HT1080 (cell line): ENCODE measurements around the gene KDSR. TPM values are rescaled to one million over a fixed set of nuclear protein-coding genes. Genes with fewer than 3 reads are reported as not detected.

Source experiments
- DNase-seq: peaks from one replicate; pipeline ENCODE4 v3.0.0-alpha.2; 2015; ENCODE audit warnings: low read depth
- polyA plus RNA-seq, 2 experiments: library from polyadenylated mRNA; depleted of rRNA; stranded (reverse); fragments of >200 nt; gene quantifications; 2 replicates each; pipeline ENCODE4 v1.2.3, GENCODE V29; 2015
- total RNA-seq: library from RNA; depleted of rRNA; stranded (reverse); fragments of >200 nt; shearing (Covaris generic); gene quantifications from 2 replicates; pipeline ENCODE4 v1.2.3, GENCODE V29; 2014; rRNA removed

The KDSR gene, protein sequence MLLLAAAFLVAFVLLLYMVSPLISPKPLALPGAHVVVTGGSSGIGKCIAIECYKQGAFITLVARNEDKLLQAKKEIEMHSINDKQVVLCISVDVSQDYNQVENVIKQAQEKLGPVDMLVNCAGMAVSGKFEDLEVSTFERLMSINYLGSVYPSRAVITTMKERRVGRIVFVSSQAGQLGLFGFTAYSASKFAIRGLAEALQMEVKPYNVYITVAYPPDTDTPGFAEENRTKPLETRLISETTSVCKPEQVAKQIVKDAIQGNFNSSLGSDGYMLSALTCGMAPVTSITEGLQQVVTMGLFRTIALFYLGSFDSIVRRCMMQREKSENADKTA
- total RNA-seq: 54.7 and 80.6 TPM in 2 replicates
- 88.2 and 105 TPM in 2 replicates for polyA plus RNA-seq (2015; cell fraction: cytosol; rRNA removed)
- polyA plus RNA-seq (2015; cell fraction: nucleus; rRNA removed): 60.3 and 62.6 TPM in 2 replicates

DNA sequence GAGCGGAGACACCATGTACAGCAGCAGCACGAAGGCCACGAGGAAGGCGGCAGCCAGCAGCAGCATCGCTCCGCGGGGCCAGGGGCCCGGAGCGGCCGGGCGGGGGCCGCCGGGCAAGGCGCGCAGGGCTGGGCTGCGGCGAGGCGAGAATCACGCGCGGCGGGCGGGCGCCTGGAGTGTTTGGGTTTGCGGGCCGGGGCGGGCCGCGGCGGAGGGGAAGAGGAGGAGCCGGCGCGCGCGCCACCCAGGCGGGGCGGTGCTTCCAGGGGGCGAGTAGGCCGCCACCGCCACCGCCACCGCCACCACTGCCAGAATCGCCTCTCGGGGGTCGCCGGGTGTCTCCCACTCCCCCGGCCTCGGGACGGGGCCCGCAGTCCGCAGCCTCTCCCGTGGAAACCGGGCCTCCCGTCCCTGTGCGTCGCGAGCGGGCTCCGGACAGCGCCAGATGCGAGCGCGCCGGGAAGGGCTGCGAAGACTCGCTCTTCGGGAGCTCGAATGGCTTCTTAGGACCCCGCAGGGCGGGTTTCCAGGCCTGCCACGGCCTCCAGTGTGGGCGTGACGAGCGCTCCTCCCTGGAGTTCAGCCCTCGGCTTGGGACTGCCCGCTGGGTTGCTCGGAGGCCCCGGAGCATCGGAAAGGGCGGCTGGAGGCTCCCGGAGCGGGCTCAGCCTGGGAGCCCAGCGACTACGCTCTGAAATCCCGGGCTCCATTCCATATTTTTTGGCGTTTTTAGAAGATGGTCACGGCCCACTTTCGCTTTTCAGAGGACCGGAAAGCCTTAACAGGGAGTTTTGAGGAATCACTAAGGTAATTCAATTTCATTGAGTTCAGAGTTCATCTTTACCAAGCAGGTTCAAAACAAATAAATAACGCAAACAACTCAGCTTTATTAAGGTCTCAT, at the start of gene KDSR:
Gene KDSR (minus strand): TSS at position 154 of the 901 bp plus-strand sequence. CDS start 88 bp downstream, at position 66.
- peak; percentile 98 for DNase-seq

DNA sequence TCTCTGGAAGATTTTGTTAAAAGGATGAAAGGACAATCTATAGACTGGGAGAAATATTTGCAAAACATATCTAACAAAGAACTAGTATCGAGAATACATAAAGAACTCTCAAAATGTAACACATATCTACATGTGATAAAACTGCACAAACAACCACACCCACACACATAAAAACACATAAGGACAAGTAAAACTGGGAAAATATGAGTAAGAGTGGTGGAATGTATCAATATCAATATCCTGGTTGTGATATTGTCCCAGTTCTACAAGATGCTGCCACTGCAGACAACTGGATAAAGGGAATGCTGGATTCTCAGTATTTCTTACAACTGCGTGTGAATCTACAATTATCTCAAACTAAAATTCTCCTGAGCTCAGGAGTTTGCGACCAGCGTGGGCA, 45.9 kb upstream of the KDSR start:
- DNase-seq: no peak

DNA sequence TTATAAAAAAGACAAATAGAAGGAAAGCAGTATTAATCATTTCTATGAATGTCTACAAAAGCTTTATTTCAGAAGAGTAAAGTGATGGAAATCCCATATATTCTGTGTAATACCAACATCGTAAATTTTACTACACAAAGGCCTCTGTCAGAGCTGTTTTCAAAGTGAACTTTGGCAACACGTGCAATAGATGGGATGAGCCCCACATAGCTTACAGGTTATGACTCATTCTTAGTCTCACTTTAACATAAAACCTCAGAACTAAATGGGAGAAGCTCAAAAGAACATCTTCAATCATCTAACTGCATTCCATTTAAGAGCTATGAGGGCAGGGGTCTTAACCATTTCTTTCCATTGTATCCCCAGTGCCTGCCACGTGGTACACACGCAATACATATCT, 43.8 kb upstream of the KDSR start:
- DNase-seq: peak; percentile 87

DNA sequence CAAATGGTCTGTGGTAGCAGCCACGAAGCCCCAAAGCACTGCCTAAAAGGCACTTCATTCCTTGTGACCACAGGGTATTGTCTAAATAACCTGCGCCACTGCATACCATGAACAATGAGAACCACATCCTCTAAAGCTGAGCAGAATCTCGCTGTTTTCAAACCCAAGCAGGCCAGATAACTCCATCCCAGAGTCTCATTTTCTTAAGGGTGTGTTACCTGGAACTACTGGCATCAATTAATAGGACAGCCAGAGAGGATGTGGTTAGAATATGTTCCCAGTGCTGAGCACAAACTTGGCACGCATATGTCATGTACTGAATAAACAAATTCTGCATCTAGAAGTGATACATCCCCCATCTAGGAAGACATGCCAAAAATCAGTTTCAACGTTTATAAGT, 42.3 kb upstream of the KDSR start:
- peak; percentile 73 for DNase-seq

DNA sequence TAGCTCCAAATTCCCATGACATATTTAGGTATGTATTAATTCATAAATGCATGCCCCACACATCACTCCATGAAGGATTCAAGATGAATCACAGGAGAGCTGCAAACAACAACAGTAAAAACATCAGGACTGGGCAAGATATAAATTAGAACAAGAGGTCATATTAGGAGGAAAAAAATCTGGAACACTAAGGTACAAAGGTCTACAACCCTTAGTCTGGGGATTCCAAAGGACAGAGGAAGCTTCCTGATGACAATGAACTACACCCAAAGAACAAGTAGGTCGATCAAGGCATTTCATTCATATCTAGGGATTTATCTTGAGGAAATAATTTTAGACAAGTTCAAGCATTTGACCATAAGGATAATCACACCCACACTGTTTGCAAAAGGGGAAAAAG, 40.7 kb upstream of the KDSR start:
- no peak for DNase-seq

DNA sequence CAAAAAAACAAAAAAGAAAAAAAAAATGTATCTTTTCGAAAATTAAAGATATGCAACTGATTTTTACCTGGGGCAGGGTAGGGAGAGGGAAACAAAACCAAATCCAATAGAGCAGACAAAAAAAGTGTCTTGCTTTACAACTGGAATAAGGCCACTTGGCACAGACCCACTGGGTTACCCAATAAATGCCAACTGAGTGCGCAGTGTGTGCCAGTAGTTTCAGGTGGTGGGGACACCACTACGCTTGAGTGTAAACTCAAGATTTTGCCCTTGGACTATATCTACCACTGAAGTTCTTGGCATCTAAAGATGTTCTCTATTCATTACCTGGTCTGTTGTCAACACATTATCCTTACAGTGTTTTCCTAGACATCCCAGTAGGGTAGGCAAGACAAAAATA, 39.0 kb upstream of the KDSR start:
- no peak for DNase-seq

DNA sequence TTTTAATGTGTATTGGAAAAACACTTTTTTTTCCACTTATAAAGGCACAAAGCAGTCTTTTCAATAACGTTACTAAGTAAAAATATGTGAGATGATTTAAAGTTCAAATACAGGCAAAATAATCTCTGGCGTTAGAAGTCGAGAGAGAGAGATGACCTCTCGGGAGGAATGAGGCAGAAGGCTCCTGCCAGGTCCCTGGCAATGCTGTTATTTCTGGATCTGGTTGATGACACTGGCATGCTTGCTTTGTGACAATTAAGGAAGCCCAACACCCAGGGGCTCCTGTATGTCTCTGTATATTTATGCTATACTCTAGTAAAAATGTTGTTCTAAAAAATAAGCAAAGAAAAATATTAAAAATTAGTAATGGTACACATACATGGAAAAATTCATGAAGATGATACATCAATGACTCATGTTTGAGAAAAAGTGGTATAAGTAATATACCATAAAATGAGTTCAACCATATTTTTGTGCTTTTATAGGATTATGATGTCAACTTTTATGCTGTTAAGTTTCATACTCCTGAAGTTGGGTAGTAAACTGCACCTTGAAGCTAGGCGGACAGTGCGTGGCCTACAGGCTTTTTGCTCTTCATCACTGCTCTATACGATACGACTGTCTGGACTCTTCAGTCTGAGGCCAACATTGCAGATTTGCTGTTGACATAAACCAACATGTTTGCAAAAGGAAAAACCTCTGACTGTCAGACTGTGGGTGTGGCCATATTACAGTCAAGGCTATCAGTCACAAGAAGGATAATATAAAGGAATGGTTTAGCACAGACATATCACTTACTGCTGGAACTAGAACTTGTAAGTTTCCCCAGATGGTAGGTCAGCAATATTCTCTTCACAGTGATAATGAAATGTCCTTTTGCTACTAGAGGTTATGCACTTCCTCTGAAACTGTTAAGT, 35.5 kb upstream of the KDSR start:
- DNase-seq: no peak

DNA sequence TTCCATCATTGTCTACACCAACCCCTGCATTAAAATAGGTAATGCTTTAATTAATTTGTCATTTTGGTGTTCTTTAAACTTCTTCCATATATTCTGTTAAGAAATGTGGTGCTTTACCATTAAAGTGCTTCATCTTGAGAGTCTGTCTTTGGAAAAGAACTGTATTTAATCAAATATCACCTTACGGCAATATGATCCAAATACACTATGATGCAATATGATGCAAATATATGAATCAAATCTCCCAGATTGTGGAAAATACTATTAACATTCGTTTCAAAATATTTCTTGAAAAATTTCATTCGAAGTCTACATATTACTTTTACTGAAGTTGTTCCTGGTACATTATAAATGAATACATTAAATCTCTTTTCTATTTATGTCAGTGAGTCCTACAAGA, 32.3 kb upstream of the KDSR start:
- DNase-seq: no peak

DNA sequence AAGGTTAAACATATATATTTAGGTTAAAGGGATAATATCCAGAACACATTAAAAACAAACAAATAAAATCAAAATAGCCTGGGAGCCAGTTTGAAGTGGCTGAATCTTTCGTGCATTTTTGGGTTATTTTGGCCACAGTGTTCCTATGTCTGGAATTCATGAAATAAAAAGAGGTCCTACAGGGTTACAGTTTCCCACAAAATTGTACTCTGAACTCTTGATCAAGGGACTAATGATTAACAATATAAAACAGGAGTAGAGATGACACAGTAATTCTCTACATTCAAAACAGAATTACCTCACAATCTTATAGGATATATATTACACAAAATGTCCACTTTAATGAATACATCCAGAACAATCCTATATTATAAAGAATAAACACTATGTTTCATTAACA, 30.3 kb upstream of the KDSR start:
- DNase-seq: no peak

DNA sequence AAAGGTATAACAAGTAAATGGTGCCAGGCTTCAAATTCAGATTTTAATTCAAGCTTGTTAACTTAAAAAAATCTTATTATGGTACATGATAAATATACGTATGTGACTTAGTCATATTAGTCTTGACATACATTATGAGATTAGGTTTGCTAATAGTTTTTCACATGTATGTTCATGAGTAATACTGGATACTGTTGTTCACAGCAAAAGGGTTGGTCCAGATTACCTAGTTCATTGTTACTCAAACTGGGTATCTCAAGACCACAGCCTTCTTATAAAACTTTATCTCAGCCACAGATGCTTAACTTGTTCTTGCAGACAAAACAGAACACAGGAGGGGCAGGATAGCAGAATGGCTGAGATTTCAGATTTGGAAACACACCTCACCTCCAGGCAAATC, 28.5 kb upstream of the KDSR start:
- DNase-seq: no peak

DNA sequence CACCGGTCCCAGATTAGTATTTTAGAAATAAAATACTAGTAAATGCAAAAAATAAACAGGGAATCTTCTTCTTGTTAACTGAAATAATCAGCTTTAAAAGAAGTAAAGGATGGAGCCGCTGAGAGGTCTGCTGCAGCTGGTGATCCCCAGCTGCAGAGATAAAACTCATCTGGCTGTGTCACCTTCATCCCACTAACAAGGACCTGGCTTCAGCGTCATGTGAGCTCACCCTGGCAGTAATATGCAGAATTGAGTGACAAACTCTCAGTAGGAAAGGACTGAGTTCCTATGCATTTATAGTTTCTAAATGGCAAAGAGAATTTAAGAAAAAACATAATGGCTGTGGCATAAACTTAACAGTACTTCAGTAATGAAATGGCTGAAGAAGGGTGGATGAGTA, 27.9 kb upstream of the KDSR start:
- no peak for DNase-seq

DNA sequence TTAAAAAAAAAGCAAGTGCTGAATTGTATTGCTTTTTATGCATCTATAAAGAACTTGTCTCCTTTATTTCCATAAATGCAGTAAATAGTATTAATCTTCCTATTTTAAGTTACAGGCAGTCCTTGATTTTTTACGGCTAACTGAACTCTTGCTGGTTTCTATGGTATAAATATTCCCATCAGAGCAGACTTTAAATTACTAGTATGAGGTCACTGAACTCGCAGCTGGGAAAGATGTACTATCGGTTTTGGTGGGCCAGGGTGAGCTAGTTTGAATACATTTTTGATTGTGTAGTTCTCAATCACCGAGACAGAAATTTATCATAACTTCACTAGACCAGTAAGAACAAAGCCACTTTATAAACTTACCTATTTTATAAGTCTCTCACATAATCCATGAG, 20.9 kb upstream of the KDSR start:
- DNase-seq: no peak

DNA sequence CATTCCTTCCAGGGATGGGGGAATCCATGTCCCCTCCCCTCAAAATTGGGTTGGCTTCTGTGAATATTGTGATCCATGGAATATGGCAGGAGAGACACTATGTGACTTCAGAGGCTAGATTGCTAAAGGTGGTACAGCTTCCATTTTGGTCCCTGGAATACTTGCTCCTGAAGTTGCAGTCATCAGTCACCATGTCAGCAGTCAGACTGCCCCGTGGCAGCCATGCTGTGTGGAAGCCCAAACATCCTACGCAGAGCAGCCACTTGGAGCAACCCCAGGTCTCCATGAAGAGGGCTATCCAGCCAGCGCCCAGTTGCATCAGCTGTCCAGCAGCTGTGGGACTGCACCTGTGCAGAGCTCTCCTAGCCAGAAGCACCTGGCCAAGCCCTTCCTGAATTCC, 15.8 kb upstream of the KDSR start:
- DNase-seq: no peak

DNA sequence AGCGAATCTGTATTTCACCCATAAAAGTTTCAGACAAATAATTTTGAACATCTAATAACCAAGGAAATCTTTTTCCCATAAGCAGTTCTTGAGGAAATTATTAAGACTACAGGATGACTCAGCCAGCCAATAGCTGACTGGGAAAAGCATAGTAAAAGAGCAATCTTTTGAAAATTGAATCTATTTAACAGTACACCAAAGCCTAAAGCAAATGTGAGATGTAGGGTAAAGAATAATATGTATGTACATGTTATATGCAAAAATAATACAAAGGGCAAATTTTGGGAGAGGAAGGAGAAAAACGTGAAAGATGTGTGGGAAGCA, 12.6 kb upstream of the KDSR start:
- DNase-seq: no peak

DNA sequence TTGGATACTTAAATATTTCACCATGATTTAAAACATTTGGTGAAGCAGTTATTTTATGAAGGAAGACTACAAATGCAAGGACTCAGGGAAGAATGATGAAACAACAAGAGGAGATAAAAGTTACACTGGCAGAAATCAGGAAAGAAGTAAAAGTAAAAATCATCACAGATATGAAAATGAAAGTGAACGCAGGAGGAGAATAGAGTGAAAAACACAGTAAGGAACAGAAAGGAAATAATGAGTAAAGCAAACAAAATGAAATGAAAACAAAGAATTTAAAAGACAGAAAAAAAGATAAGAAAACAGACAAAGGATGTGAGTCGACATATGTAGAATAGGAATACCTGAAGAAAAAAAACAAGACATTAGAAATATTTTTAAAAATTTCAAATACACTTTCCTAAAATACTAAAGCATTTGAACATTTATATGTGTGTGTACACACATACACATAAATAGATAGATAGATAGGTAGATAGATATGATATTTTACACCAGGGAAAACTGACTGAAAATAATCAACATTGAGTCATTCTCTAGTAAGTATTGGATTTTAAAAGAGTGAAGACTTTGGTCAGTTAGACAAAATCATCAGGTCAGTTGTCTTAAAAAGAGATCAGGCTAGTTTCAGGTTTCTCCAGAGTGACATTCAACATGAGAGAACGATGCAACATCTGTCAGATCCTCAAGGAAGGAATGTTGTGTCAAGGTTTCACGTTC, 12.1 kb upstream of the KDSR start:
- no peak for DNase-seq

DNA sequence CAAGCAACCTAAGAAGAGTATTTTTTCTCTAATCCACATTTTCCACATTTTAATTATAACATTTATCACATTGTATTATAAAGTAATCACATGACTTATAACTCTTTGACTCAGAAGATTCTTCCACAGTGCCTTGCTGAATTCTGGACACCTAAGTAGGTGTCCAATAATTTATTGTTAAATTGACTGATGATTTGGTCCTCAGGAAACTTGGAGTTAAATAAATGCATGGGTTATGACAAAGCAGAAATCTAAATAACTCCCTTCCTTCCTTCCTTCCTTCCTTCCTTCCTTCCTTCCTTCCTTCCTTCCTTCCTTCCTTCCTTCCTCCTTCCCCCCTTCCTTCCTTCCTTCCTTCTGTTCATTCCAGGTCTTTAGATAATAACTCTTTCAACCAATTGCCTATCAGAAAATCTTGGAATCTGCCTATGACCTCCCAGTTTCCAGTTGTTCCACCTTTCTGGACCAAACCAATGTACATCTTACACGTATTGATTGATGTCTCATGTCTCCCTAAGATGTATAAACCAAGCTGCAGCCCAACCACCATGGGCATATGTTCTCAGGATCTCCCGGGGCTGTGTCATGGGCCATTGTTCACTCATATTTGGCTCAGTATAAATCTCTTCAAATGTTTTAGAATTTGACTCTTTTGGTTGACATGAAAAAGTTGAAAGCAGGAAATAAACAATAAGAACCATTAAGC, 10.4 kb upstream of the KDSR start:
- no peak for DNase-seq

DNA sequence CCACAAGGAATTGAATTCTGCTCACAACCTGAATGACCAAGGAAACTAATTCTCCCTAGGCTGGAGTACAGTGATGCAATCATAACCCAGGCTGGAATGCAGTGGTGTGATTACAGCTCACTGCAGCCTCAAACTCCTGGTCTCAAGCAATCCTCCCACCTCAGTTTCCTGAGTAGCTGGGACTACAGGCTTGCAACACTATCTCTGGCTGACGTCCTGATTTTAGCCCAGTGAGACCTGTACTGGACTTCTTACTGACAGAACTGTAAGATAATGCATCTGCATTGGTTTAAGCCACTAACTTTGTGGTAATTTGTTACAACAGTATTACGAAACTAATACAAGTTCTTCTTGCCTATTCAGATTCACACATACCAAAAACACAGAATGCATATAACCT, 9.5 kb upstream of the KDSR start:
- peak; percentile 41 for DNase-seq

DNA sequence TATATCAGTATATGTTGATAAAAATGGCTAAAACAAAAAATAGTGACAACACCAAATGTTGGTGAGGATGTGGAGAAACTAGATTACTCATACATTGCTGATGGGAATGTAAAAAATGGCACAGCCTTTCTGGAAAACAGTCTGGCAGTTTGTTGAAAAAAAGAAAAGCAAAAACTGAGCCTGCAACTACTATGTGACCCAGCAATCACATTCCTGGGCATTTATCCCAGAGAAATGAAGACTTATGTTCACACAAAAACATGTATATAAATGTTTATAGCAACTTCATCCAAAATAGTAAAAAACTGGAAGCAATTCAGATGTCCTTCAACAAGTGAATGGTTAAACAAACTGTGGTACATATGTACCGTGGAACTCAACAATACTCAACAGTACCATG, 7.5 kb upstream of the KDSR start:
- DNase-seq: no peak

DNA sequence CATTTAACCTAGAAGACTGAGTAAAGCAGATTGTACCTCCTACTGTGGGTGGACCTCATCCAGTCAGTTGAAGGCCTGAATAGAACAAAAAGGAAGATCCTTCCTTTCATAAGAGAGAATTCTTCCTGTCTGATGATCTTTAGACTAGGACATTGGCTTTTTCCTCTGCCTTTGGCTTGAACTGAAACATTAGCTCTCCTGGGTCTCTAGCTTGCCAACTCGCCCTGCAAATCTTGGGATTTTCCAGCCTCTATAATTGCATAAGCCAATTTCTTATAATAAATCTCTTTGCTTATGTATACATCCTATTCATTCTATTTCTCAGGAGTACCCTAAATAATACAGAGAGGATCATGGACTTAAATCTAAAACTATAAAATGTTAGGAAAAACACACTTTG, 6.2 kb upstream of the KDSR start:
- DNase-seq: no peak

DNA sequence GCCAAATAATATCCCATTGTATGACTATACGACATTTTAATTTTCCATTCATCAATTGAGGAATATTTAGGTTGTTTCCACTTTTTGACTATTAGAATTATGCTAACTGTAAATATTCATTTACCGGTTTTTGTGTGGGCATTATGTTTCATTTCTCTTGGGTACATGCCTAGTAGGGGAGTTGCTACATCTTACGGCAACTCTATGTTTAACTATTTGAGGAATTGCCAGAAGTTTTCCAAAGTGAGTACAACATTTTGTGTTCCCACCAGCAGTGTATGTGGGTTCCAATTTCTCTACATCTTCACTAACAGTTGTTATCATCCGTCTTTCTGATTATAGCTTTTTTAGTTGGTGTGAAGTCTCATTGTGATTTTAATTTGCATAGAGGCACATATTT, 1.6 kb upstream of the KDSR start:
- no peak for DNase-seq
